Measurements from ENCODE around the gene AGAP9.

The AGAP9 gene

DNA sequence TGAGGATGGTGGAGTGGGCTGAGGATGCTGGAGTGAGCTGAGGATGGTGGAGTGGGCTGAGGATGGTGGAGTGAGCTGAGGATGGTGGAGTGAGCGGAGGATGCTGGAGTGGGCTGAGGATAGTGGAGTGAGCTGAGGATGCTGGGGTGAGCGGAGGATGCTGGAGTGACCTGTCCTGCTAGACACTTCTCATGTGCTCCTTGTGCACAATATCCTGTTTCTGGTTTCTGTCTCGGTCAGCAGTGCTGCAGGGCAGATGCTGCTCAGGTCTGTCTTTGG is 68.7 kb downstream of the AGAP9 start:
- no peaks in the 10 kb centered on the region for H4K20me1 ChIP-seq (ENCODE audit: insufficient read depth, low read length)
- no peaks in the 10 kb centered on the region for H3K79me2 ChIP-seq (ENCODE audit: low read length)
- H3K4me2 ChIP-seq (ENCODE audit: low read depth, low read length), result no peak overlapping the region
- H3K9me2 ChIP-seq (replicated peaks; ENCODE audit: insufficient read depth, low read length), result no peaks in the 10 kb centered on the region
- no peak for DNase-seq
- peaks cover 24% of the 10 kb centered on the region for H3K27me3 ChIP-seq (replicated peaks; ENCODE audit: insufficient read depth, low read length)
- no peak for TF ChIP-seq EZH2 (optimal IDR thresholded peaks at IDR 0.05; ENCODE audit: low read depth, low read length)
- TF ChIP-seq EZH2phosphoT487 (IDR thresholded peaks at IDR 0.05; ENCODE audit: low read length), result no peak
- TF ChIP-seq, protein P1, sequence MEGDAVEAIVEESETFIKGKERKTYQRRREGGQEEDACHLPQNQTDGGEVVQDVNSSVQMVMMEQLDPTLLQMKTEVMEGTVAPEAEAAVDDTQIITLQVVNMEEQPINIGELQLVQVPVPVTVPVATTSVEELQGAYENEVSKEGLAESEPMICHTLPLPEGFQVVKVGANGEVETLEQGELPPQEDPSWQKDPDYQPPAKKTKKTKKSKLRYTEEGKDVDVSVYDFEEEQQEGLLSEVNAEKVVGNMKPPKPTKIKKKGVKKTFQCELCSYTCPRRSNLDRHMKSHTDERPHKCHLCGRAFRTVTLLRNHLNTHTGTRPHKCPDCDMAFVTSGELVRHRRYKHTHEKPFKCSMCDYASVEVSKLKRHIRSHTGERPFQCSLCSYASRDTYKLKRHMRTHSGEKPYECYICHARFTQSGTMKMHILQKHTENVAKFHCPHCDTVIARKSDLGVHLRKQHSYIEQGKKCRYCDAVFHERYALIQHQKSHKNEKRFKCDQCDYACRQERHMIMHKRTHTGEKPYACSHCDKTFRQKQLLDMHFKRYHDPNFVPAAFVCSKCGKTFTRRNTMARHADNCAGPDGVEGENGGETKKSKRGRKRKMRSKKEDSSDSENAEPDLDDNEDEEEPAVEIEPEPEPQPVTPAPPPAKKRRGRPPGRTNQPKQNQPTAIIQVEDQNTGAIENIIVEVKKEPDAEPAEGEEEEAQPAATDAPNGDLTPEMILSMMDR (IDR thresholded peaks at IDR 0.05; ENCODE audit: low read length), result no peak
- H3K4me3 ChIP-seq (ENCODE audit: low read length), result no peak overlapping the region
- no peaks in the 10 kb centered on the region for H3K4me1 ChIP-seq (ENCODE audit: low read length)
- no peak overlapping the region for H3K9ac ChIP-seq (ENCODE audit: low read length)
- no peaks in the 10 kb centered on the region for H3K36me3 ChIP-seq (replicated peaks; ENCODE audit: insufficient read depth, low read length)
- H3F3A ChIP-seq (ENCODE audit: insufficient read depth, low read length), result no peaks in the 10 kb centered on the region
- H3K27ac ChIP-seq (ENCODE audit: low read length), result no peak overlapping the region
- no peak overlapping the region for H2AFZ ChIP-seq (ENCODE audit: low read length)
- no peaks in the 10 kb centered on the region for H3K9me3 ChIP-seq (replicated peaks; ENCODE audit: insufficient read depth, low read length)

DNA sequence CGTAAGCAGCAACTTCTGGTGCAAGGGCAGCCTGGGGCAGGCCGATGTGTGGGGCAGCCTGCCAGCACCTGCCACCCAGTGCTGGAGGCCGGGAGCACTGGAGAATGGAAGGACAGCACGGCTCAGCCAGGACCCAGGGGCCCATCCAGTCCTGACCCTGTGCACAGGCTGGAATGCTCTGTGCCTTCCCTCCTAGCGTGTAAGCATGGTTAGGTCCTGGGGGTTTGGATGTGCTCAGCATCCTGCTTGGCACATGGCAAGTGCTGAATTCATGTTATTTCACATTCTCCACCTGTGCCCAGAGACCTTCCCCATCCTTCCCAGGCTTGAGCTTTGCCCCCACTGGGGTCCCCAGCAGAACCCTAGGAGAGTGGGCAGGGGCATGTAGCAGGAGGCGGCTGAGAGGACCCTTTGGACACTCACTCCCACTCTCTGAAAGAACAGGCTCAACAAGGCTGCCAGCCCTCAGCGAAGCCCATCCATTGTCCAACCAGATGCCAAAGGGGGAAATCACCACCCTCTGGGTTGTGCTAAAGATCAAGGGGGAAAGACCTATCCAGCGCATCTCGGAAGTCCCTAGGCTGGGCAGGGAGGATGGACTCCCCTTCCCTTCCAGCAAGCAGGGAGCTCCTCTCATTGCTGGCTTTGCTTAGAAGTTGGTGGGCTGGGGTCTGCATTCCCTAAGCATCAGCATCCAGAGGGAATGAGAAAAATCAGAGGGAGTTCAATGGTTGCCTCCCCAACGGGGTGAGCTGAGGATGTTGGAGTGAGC is 69.2 kb downstream of the AGAP9 start:
- TF ChIP-seq EZH2 (optimal IDR thresholded peaks at IDR 0.05; ENCODE audit: low read depth, low read length) (no peak), EZH2phosphoT487 (IDR thresholded peaks at IDR 0.05; ENCODE audit: low read length) (no peak)
- TF ChIP-seq, protein P1 (IDR thresholded peaks at IDR 0.05; ENCODE audit: low read length), result no peak
- H3K79me2 ChIP-seq (ENCODE audit: low read length), result no peaks in the 10 kb centered on the region
- no peak for DNase-seq
- no peaks in the 10 kb centered on the region for H3K36me3 ChIP-seq (replicated peaks; ENCODE audit: insufficient read depth, low read length)
- H3K27me3 ChIP-seq (replicated peaks; ENCODE audit: insufficient read depth, low read length), result peaks cover 24% of the 10 kb centered on the region
- no peaks in the 10 kb centered on the region for H3K9me3 ChIP-seq (replicated peaks; ENCODE audit: insufficient read depth, low read length)
- no peak overlapping the region for H2AFZ ChIP-seq (ENCODE audit: low read length)
- H3K27ac ChIP-seq (ENCODE audit: low read length), result no peak overlapping the region
- H3K9ac ChIP-seq (ENCODE audit: low read length), result no peak overlapping the region
- no peaks in the 10 kb centered on the region for H3K4me1 ChIP-seq (ENCODE audit: low read length)
- H3K4me3 ChIP-seq (ENCODE audit: low read length), result no peak overlapping the region
- no peaks in the 10 kb centered on the region for H3F3A ChIP-seq (ENCODE audit: insufficient read depth, low read length)
- H3K4me2 ChIP-seq (ENCODE audit: low read depth, low read length), result no peak overlapping the region
- no peaks in the 10 kb centered on the region for H4K20me1 ChIP-seq (ENCODE audit: insufficient read depth, low read length)
- H3K9me2 ChIP-seq (replicated peaks; ENCODE audit: insufficient read depth, low read length), result no peaks in the 10 kb centered on the region

DNA sequence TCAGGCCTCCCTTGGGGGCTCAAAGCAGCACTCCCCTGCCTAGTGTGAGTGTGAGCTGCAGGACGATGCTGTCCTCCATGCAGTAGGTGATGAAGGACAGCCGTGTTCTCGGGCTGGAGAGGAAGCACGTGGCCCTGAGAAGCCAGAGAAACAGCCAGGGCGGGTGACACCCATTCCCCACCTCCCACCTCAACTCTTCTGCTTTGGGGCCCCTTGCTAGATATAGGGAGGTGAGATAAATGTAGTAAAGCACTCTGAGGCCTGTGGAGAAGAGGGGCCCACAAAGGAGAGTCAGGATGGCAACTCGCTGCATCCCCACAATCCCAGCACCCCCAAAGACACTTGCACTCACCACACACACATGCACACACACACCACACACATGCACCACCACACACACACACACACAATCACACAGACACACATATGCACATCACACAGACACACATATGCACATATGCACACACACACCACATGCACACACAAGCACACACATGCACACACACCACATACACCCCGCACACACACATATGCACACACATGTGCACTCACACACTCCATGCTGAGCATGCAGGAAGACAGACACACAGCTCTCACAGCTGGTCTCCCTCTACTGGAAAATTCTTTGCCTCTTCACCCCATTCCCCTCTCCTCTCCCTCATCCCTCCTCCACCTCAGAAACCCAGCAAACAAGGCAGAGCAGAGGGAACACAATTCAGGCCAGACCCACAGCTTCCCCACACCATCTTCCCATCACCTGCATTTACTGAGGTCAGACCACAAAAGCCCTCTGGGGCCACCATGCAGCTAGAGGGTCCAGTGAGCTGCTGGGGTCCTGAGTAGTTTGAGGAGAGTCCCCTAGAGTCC is 70.1 kb downstream of the AGAP9 start:
- TF ChIP-seq EZH2 (optimal IDR thresholded peaks at IDR 0.05; ENCODE audit: low read depth, low read length) (no peak), EZH2phosphoT487 (IDR thresholded peaks at IDR 0.05; ENCODE audit: low read length) (no peak)
- TF ChIP-seq, protein P1 (IDR thresholded peaks at IDR 0.05; ENCODE audit: low read length), result no peak
- H3K4me3 ChIP-seq (ENCODE audit: low read length), result no peak overlapping the region
- no peak overlapping the region for H3K9ac ChIP-seq (ENCODE audit: low read length)

More for the DNA sequence above, 70.1 kb downstream of the AGAP9 start:
- Histone ChIP-seq H3K27ac (ENCODE audit: low read length) (no peak overlapping the region), H3K4me2 (ENCODE audit: low read depth, low read length) (no peak overlapping the region), H3K9me2 (replicated peaks; ENCODE audit: insufficient read depth, low read length) (no peaks in the 10 kb centered on the region), H3F3A (ENCODE audit: insufficient read depth, low read length) (no peaks in the 10 kb centered on the region), H3K4me1 (ENCODE audit: low read length) (no peaks in the 10 kb centered on the region), H4K20me1 (ENCODE audit: insufficient read depth, low read length) (no peaks in the 10 kb centered on the region), H2AFZ (ENCODE audit: low read length) (no peak overlapping the region), H3K9me3 (replicated peaks; ENCODE audit: insufficient read depth, low read length) (no peaks in the 10 kb centered on the region), H3K79me2 (ENCODE audit: low read length) (no peaks in the 10 kb centered on the region), H3K27me3 (replicated peaks; ENCODE audit: insufficient read depth, low read length) (peaks cover 24% of the 10 kb centered on the region), H3K36me3 (replicated peaks; ENCODE audit: insufficient read depth, low read length) (no peaks in the 10 kb centered on the region)
- no peak for DNase-seq

Data from MM.1S (cell line).